ENCODE results near the gene ANKRD42.
A peak's percentile ranks its signal among the peaks of the same experiment; 100 is the strongest.
"Not testable (repeated sequence)": the region's sequence is repeated elsewhere in the genome, so short reads cannot be mapped to it uniquely, and the experiment has no call there.

Gene ANKRD42

GRCh38 chr11:83238111-83238510 is 44.6 kb downstream of the ANKRD42 start:
- Histone ChIP-seq H3K36me3 (replicated peaks) (no peaks in the 10 kb centered on the region), H3K9me3 (no peaks in the 10 kb centered on the region), H3K4me1 (no peaks in the 10 kb centered on the region), H3K4me3 (no peak overlapping the region), H3K27me3 (ENCODE audit: low read depth) (peaks cover 2% of the 10 kb centered on the region; the same call in 1 of the 2 replicates)
- no peak for DNase-seq (ENCODE audit: low spot score in 2 of 2)
- in situ Hi-C loops (cut with MboI; ENCODE audit: low sequenced_read_pairs) = no loop called here

- Histone ChIP-seq H3K9me3 (no peaks in the 10 kb centered on the region), H3K27me3 (ENCODE audit: low read depth) (0 out of 2 replicates have a peak, but pooled peaks cover 2% of the 10 kb centered on the region), H3K4me3 (no peak overlapping the region), H3K36me3 (replicated peaks) (no peaks in the 10 kb centered on the region), H3K4me1 (no peaks in the 10 kb centered on the region)
- peak; percentile 60 to 63 for DNase-seq (ENCODE audit: low spot score in 2 of 2)
- in situ Hi-C loops (cut with MboI; ENCODE audit: low sequenced_read_pairs) = no loop called here
These were observed 47.9 kb downstream of the ANKRD42 start for GRCh38 chr11:83241291-83241946.

GRCh38 chr11:83249445-83249844 is 55.9 kb downstream of the ANKRD42 start:
- H3K27me3 ChIP-seq (ENCODE audit: low read depth) = no peaks in the 10 kb centered on the region
- H3K36me3 ChIP-seq (replicated peaks) = no peaks in the 10 kb centered on the region
- no peaks in the 10 kb centered on the region for H3K9me3 ChIP-seq
- no peaks in the 10 kb centered on the region for H3K4me1 ChIP-seq
- DNase-seq (ENCODE audit: low spot score in 2 of 2) = no peak
- in situ Hi-C loops (cut with MboI; ENCODE audit: low sequenced_read_pairs) = no loop called here
- no peak overlapping the region for H3K4me3 ChIP-seq

- in situ Hi-C loops (cut with MboI; ENCODE audit: low sequenced_read_pairs) = no loop called here
- peak; percentile 21 to 45 for DNase-seq (ENCODE audit: low spot score in 2 of 2)
- no peak overlapping the region for H3K4me3 ChIP-seq
- no peaks in the 10 kb centered on the region for H3K27me3 ChIP-seq (ENCODE audit: low read depth)
- no peaks in the 10 kb centered on the region for H3K36me3 ChIP-seq (replicated peaks)
- H3K4me1 ChIP-seq = no peaks in the 10 kb centered on the region
- no peaks in the 10 kb centered on the region for H3K9me3 ChIP-seq
These were observed 56.6 kb downstream of the ANKRD42 start for GRCh38 chr11:83249972-83250593.

GRCh38 chr11:83252266-83252665 is 58.8 kb downstream of the ANKRD42 start:
- no peaks in the 10 kb centered on the region for H3K4me1 ChIP-seq
- DNase-seq (ENCODE audit: low spot score in 2 of 2) = no peak
- no peaks in the 10 kb centered on the region for H3K27me3 ChIP-seq (ENCODE audit: low read depth)
- no peaks in the 10 kb centered on the region for H3K9me3 ChIP-seq
- H3K36me3 ChIP-seq (replicated peaks) = no peaks in the 10 kb centered on the region
- no peak overlapping the region for H3K4me3 ChIP-seq
- in situ Hi-C loops (cut with MboI; ENCODE audit: low sequenced_read_pairs) = no loop called here

- H3K4me1 ChIP-seq = no peaks in the 10 kb centered on the region
- DNase-seq (ENCODE audit: low spot score in 2 of 2) = no peak
- H3K4me3 ChIP-seq = no peak overlapping the region
- H3K36me3 ChIP-seq (replicated peaks) = no peaks in the 10 kb centered on the region
- no peaks in the 10 kb centered on the region for H3K27me3 ChIP-seq (ENCODE audit: low read depth)
- in situ Hi-C loops (cut with MboI; ENCODE audit: low sequenced_read_pairs) = no loop called here
- no peaks in the 10 kb centered on the region for H3K9me3 ChIP-seq
These were observed 59.4 kb downstream of the ANKRD42 start for GRCh38 chr11:83252941-83253340.

GRCh38 chr11:83255366-83255765 is 61.9 kb downstream of the ANKRD42 start:
- no peak overlapping the region for H3K4me3 ChIP-seq
- DNase-seq (ENCODE audit: low spot score in 2 of 2) = no peak
- no peaks in the 10 kb centered on the region; the same call in 1 of the 2 replicates for H3K36me3 ChIP-seq (replicated peaks)
- H3K4me1 ChIP-seq = no peaks in the 10 kb centered on the region
- no peaks in the 10 kb centered on the region for H3K27me3 ChIP-seq (ENCODE audit: low read depth)
- no peaks in the 10 kb centered on the region for H3K9me3 ChIP-seq
- in situ Hi-C loops (cut with MboI; ENCODE audit: low sequenced_read_pairs) = no loop called here

GRCh38 chr11:83256602-83257340 is 63.3 kb downstream of the ANKRD42 start:
- H3K9me3 ChIP-seq = no peaks in the 10 kb centered on the region
- no peaks in the 10 kb centered on the region for H3K4me1 ChIP-seq
- DNase-seq (ENCODE audit: low spot score in 2 of 2) = no peak
- H3K36me3 ChIP-seq (replicated peaks) = peaks cover 3% of the 10 kb centered on the region; the same call in 1 of the 2 replicates
- in situ Hi-C loops (cut with MboI; ENCODE audit: low sequenced_read_pairs) = no loop called here
- H3K27me3 ChIP-seq (ENCODE audit: low read depth) = no peaks in the 10 kb centered on the region
- no peak overlapping the region for H3K4me3 ChIP-seq

- Histone ChIP-seq H3K4me3 (no peak overlapping the region), H3K9me3 (no peaks in the 10 kb centered on the region), H3K36me3 (replicated peaks) (peaks cover 5% of the 10 kb centered on the region; the same call in 1 of the 2 replicates), H3K27me3 (ENCODE audit: low read depth) (no peaks in the 10 kb centered on the region), H3K4me1 (no peaks in the 10 kb centered on the region)
- no peak for DNase-seq (ENCODE audit: low spot score in 2 of 2)
- in situ Hi-C loops (cut with MboI; ENCODE audit: low sequenced_read_pairs) = no loop called here
These were observed 64.3 kb downstream of the ANKRD42 start for GRCh38 chr11:83257761-83258168.

- no peaks in the 10 kb centered on the region for H3K4me1 ChIP-seq
- in situ Hi-C loops (cut with MboI; ENCODE audit: low sequenced_read_pairs) = no loop called here
- no peak overlapping the region for H3K4me3 ChIP-seq
- DNase-seq (ENCODE audit: low spot score in 2 of 2) = no peak
- H3K9me3 ChIP-seq = no peaks in the 10 kb centered on the region
- peaks cover 5% of the 10 kb centered on the region; the same call in 1 of the 2 replicates for H3K36me3 ChIP-seq (replicated peaks)
- no peaks in the 10 kb centered on the region for H3K27me3 ChIP-seq (ENCODE audit: low read depth)
These were observed 66.0 kb downstream of the ANKRD42 start for GRCh38 chr11:83259559-83259958.

- H3K4me1 ChIP-seq = no peaks in the 10 kb centered on the region
- peaks cover 5% of the 10 kb centered on the region; the same call in 1 of the 2 replicates for H3K36me3 ChIP-seq (replicated peaks)
- H3K4me3 ChIP-seq = no peak overlapping the region
- in situ Hi-C loops (cut with MboI; ENCODE audit: low sequenced_read_pairs) = no loop called here
- DNase-seq (ENCODE audit: low spot score in 2 of 2) = no peak
- H3K9me3 ChIP-seq = no peaks in the 10 kb centered on the region; the same call in 1 of the 2 replicates
- H3K27me3 ChIP-seq (ENCODE audit: low read depth) = no peaks in the 10 kb centered on the region
These were observed 71.8 kb downstream of the ANKRD42 start for GRCh38 chr11:83265331-83265730.

GRCh38 chr11:83269080-83269479 is 75.6 kb downstream of the ANKRD42 start:
- peaks cover 11% of the 10 kb centered on the region for H3K36me3 ChIP-seq (replicated peaks)
- H3K4me1 ChIP-seq; H3K9me3 ChIP-seq; H3K27me3 ChIP-seq (ENCODE audit: low read depth); H3K4me3 ChIP-seq; in situ Hi-C loops (cut with MboI; ENCODE audit: low sequenced_read_pairs); DNase-seq (ENCODE audit: low spot score in 2 of 2): not testable (repeated sequence)

- peaks cover 11% of the 10 kb centered on the region for H3K36me3 ChIP-seq (replicated peaks)
These were observed 78.2 kb downstream of the ANKRD42 start for GRCh38 chr11:83271734-83272133.

GRCh38 chr11:83272627-83273026 is 79.1 kb downstream of the ANKRD42 start:
- Histone ChIP-seq H3K9me3 (no peaks in the 10 kb centered on the region; the same call in 1 of the 2 replicates), H3K27me3 (ENCODE audit: low read depth) (no peaks in the 10 kb centered on the region), H3K4me1 (no peaks in the 10 kb centered on the region), H3K4me3 (no peak overlapping the region), H3K36me3 (replicated peaks) (peaks cover 11% of the 10 kb centered on the region)
- no peak for DNase-seq (ENCODE audit: low spot score in 2 of 2)
- in situ Hi-C loops (cut with MboI; ENCODE audit: low sequenced_read_pairs) = no loop called here

More at GRCh38 chr11:83271734-83272133, 78.2 kb downstream of the ANKRD42 start:
- H3K4me3 ChIP-seq; H3K4me1 ChIP-seq; in situ Hi-C loops (cut with MboI; ENCODE audit: low sequenced_read_pairs); H3K9me3 ChIP-seq; H3K27me3 ChIP-seq (ENCODE audit: low read depth); DNase-seq (ENCODE audit: low spot score in 2 of 2): not testable (repeated sequence)
